ENCODE results near the gene ZNF335. TPM values are rescaled to one million over a fixed set of nuclear protein-coding genes. Genes with fewer than 3 reads are reported as not detected.
A peak's percentile ranks its signal among the peaks of the same experiment; 100 is the strongest.

Gene ZNF335
- total RNA-seq, 4 donors from 2014 or later: 10.5 to 22.5 (median 19.8) TPM

DNA sequence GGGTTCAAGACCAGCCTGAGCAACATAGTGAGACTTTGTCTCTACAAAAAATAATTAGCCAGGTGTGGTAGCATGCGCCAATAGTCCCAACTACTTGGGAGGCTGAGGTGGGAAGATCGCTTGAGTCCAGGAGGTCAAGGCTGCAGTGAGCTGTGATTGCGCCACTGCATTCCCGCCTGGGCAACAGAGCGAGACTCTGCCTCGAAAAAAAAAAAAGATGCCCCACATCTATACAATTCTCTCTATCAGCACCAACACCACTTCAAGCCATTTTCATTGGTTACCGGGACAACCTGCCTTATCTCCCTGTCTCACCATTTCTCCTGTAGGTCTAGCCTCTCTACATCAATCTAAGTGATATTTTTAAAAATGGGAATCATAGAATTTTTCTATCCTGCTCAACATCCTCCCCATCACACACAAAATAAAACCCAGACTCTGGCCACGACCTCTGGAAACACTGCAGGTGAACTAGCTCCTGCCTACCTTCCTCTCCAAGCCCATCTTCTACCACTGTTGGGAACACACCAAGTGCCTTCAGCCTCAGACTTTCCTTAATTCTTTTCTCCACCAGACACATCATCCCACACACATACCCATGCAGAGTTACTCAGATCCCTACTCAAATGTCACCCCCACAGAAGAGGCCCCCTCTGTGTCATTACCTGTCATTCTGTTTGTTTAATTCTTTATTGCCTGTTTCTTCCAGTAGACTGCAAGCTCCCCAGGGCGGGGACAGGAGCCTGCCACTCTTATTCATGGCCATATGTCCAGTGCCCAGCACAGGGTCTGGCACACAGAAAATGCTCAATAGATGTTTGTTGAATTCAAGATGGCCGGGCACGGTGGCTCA lies 50.4 kb downstream of the ZNF335 start:
- no peaks in the 10 kb centered on the region for H3K27me3 ChIP-seq
- no peaks in the 10 kb centered on the region for H3K9me3 ChIP-seq
- H3K27ac ChIP-seq: peak overlapping the region in 1 of 4 donors; percentile 86
- 77 to 81% methylated on average over 11 of the region's 11 CpGs for WGBS, 2 donors
- no peak overlapping the region for H3K4me3 ChIP-seq
- H3K36me3 ChIP-seq: no peaks in the 10 kb centered on the region
- TF ChIP-seq CTCF (IDR thresholded peaks at IDR 0.05) (no peak), POLR2A (IDR thresholded peaks at IDR 0.05) (no peak)
- no peak for DNase-seq
- peaks cover 12 to 78% (median 44%) of the 10 kb centered on the region in 3 donors for H3K4me1 ChIP-seq
- intact Hi-C loops (cut with DNase I): no loop called here

- intact Hi-C loops (cut with DNase I): no loop called here
- DNase-seq: no peak
- Histone ChIP-seq H3K4me1 (peaks cover 12 to 77% (median 44%) of the 10 kb centered on the region in 3 donors), H3K27me3 (no peaks in the 10 kb centered on the region), H3K27ac (peak overlapping the region in 3 of 4 donors; percentile 62 to 86 (median 63)), H3K36me3 (no peaks in the 10 kb centered on the region), H3K4me3 (no peak overlapping the region), H3K9me3 (no peaks in the 10 kb centered on the region)
- WGBS, 2 donors: 64 to 65% methylated on average over 9 of the region's 9 CpGs
- TF ChIP-seq CTCF (IDR thresholded peaks at IDR 0.05) (no peak), POLR2A (IDR thresholded peaks at IDR 0.05) (no peak)
Measured at GRCh38 chr20:45920462-45921336, 51.3 kb downstream of the ZNF335 start.

- H3K9me3 ChIP-seq: no peaks in the 10 kb centered on the region
- no peaks in the 10 kb centered on the region for H3K27me3 ChIP-seq
- intact Hi-C loops (cut with DNase I): no loop called here
- 55 to 64% methylated on average over 7 of the region's 11 CpGs for WGBS, 2 donors
- TF ChIP-seq CTCF (IDR thresholded peaks at IDR 0.05) (no peak), POLR2A (IDR thresholded peaks at IDR 0.05) (no peak)
- H3K27ac ChIP-seq: peak overlapping the region; percentile 30 to 86 (median 62)
- H3K4me3 ChIP-seq: no peak overlapping the region
- no peaks in the 10 kb centered on the region for H3K36me3 ChIP-seq
- DNase-seq: no peak
- peaks cover 8 to 68% (median 42%) of the 10 kb centered on the region in 3 donors for H3K4me1 ChIP-seq
Measured at GRCh38 chr20:45919542-45920399, 52.2 kb downstream of the ZNF335 start.

DNA sequence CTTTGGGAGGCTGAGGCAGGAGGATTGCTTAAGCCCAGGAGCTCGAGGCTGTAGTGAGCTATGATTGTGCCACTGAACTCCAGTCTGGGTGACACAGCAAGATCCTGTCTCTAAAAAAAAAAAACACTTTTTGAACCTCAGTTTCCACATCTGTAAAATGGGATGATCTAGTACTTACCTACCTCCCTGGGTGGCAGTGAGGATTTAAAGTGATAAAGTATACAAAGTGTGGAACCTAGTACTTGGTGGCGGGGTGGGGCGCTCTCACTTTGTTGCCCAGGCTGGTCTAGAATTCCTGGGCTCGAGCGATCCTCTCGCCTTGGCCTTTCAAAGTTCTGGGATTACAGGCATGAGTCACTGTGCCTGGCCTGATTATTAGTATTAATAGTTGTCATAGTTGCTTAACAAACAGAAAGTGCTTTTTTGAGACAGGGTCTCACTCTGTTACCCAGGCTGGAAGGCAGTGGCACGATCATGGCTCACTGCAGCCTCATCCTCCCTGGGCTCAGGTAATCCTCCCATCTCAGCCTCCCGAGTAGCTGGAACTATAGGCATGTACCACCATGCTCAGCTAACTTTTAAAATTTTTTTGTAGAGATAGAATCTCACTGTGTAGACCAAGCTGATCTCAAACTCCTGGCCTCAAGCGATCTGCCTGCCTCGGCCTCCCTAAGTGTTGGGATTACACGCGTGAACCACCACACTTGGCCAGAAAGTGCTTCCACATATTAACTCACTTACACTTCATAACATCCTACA lies 53.0 kb downstream of the ZNF335 start:
- Histone ChIP-seq H3K36me3 (no peaks in the 10 kb centered on the region), H3K4me1 (peaks cover 8 to 67% (median 35%) of the 10 kb centered on the region in 3 donors), H3K27ac (peak overlapping the region; percentile 30 to 86 (median 62))

More for the DNA sequence above, 53.0 kb downstream of the ZNF335 start:
- WGBS, 2 donors: 66 to 77% methylated on average over 9 to 12 of the region's 12 CpGs
- Histone ChIP-seq H3K4me3 (no peak overlapping the region), H3K27me3 (no peaks in the 10 kb centered on the region), H3K9me3 (no peaks in the 10 kb centered on the region)
- intact Hi-C loops (cut with DNase I): no loop called here
- TF ChIP-seq POLR2A (IDR thresholded peaks at IDR 0.05): no peak
- no peak for TF ChIP-seq CTCF (IDR thresholded peaks at IDR 0.05)
- no peak for DNase-seq
